HG02678 (cell line): Measurements from ENCODE around the gene MTG1.
"Not testable (repeated sequence)": the region's sequence is repeated elsewhere in the genome, so short reads cannot be mapped to it uniquely, and the experiment has no call there.

ENCODE experiments used
- ATAC-seq: cut with Tn5 transposase; IDR thresholded peaks from one replicate; pipeline ENCODE4 v1.9.1; 2021; ENCODE audit warnings: mild to moderate bottlenecking, moderate library complexity; ENCODE audit not compliant: unreplicated experiment

The MTG1 gene

GRCh38 chr10:133460208-133460769, 66.3 kb downstream of the MTG1 start:
- no peak for ATAC-seq

GRCh38 chr10:133461027-133461426, 67.1 kb downstream of the MTG1 start:
- no peak for ATAC-seq

- ATAC-seq = no peak
Measured at GRCh38 chr10:133461841-133462240, 67.9 kb downstream of the MTG1 start.

- ATAC-seq = no peak
Measured at GRCh38 chr10:133462512-133463305, 68.8 kb downstream of the MTG1 start.

- no peak for ATAC-seq
Measured at GRCh38 chr10:133464582-133465031, 70.7 kb downstream of the MTG1 start.

- no peak for ATAC-seq
Measured at GRCh38 chr10:133465191-133465949, 71.4 kb downstream of the MTG1 start.

- no peak for ATAC-seq
Measured at GRCh38 chr10:133465950-133466474, 72.1 kb downstream of the MTG1 start.

- ATAC-seq = no peak
Measured at GRCh38 chr10:133466683-133467275, 72.8 kb downstream of the MTG1 start.

- ATAC-seq = no peak
Measured at GRCh38 chr10:133467286-133467911, 73.4 kb downstream of the MTG1 start.

- ATAC-seq = not testable (repeated sequence)
Measured at GRCh38 chr10:133469205-133469604, 75.2 kb downstream of the MTG1 start.

GRCh38 chr10:133471300-133472109, 77.5 kb downstream of the MTG1 start:
- no peak for ATAC-seq
